ENCODE results near the gene HCFC1.

Gene HCFC1

DNA sequence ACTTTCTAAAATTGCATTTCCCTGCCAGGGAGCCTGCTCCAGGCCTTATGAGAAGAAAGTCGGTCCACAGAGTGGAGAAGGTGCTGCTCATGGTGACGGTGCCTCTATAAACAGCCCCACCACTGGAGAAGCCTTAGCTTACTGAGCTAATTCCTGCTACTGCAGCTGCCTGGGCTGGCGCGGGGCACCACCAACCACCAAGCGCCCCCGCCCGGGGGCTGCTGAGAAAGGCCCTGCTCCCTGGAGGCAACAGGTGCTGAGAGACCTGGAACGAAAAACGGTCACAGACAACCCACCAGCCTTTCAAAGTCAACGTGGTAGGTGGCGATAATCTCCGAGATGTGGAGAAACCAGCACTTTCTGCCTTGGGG, 2.9 kb downstream of the HCFC1 start:
- no peak for DNase-seq
- H3K27me3 ChIP-seq (replicated peaks): no peaks in the 10 kb centered on the region
- H3K4me3 ChIP-seq (ENCODE audit: low read depth, low read length): peak overlapping the region; percentile 87
- TF ChIP-seq, protein P1, sequence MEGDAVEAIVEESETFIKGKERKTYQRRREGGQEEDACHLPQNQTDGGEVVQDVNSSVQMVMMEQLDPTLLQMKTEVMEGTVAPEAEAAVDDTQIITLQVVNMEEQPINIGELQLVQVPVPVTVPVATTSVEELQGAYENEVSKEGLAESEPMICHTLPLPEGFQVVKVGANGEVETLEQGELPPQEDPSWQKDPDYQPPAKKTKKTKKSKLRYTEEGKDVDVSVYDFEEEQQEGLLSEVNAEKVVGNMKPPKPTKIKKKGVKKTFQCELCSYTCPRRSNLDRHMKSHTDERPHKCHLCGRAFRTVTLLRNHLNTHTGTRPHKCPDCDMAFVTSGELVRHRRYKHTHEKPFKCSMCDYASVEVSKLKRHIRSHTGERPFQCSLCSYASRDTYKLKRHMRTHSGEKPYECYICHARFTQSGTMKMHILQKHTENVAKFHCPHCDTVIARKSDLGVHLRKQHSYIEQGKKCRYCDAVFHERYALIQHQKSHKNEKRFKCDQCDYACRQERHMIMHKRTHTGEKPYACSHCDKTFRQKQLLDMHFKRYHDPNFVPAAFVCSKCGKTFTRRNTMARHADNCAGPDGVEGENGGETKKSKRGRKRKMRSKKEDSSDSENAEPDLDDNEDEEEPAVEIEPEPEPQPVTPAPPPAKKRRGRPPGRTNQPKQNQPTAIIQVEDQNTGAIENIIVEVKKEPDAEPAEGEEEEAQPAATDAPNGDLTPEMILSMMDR (IDR thresholded peaks at IDR 0.05; ENCODE audit: low read depth, low read length, missing control alignments): peak; percentile 25
- H3K36me3 ChIP-seq (replicated peaks): peaks cover 4% of the 10 kb centered on the region
- no peak overlapping the region for H3K27ac ChIP-seq
- in situ Hi-C loops (cut with HindIII; ENCODE audit: low pct_ligation_motif_present, low sequenced_read_pairs): no loop called here

DNA sequence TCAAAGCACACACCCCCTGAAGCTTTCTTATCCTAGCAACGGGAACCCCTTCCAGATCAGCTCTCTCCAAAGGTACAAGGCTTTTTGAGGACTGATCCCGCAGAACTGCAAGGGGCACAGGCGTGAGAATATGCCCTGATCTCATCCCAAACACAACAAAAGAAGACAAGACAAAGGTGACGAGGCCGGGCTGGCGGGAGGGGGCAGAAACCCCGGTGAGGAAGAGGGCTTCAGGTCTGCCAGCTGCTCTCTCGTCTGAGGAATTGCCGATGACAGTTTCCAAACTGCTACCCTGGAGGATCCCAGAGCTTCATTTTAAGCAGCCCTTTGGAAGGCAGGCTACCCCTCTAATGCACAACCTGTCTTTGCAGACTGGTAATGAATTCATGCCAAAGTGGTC, 3.4 kb downstream of the HCFC1 start:
- DNase-seq: no peak
- Histone ChIP-seq H3K36me3 (replicated peaks) (peaks cover 9% of the 10 kb centered on the region), H3K27me3 (replicated peaks) (no peaks in the 10 kb centered on the region), H3K4me3 (ENCODE audit: low read depth, low read length) (no peak overlapping the region), H3K27ac (no peak overlapping the region)
- TF ChIP-seq, protein P1 (IDR thresholded peaks at IDR 0.05; ENCODE audit: low read depth, low read length, missing control alignments): no peak
- in situ Hi-C loops (cut with HindIII; ENCODE audit: low pct_ligation_motif_present, low sequenced_read_pairs): no loop called here

DNA sequence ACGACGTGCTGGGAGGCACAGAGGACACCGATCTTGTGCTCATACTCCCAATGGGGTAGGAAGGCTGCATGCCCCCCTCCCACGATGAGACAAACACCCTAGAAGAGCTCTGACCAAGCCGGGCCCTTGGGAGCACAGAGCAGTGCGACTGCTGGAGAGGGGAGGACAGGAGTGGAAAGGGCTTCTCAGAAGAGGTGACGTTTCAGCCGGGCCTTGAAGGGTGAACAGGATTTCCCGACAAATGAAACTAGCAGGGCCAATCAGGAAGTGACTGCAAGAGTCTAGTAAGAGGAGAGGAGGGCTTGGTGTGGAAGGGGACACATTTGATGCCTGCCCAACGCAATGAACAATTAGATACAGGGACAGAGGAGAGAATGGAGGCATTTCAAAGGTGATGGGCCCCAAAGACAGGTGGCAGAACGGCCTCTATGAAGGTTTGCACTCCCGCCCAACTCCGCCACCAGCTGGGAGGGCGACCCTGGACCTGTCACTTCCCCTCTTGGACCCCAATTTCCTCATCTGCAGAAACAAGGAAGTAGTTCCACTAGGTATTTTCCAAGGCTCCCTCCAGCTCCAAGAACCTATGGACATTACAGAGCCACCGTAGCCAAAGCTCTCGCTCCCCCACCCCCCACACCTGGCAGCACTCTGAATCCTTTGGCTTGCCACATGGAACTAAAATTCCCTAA, 3.9 kb downstream of the HCFC1 start:
- TF ChIP-seq, protein P1 (IDR thresholded peaks at IDR 0.05; ENCODE audit: low read depth, low read length, missing control alignments): no peak
- H3K27ac ChIP-seq: no peak overlapping the region
- no peak overlapping the region for H3K4me3 ChIP-seq (ENCODE audit: low read depth, low read length)
- H3K36me3 ChIP-seq (replicated peaks): peaks cover 13% of the 10 kb centered on the region
- H3K27me3 ChIP-seq (replicated peaks): no peaks in the 10 kb centered on the region
- DNase-seq: no peak
- in situ Hi-C loops (cut with HindIII; ENCODE audit: low pct_ligation_motif_present, low sequenced_read_pairs): no loop called here

DNA sequence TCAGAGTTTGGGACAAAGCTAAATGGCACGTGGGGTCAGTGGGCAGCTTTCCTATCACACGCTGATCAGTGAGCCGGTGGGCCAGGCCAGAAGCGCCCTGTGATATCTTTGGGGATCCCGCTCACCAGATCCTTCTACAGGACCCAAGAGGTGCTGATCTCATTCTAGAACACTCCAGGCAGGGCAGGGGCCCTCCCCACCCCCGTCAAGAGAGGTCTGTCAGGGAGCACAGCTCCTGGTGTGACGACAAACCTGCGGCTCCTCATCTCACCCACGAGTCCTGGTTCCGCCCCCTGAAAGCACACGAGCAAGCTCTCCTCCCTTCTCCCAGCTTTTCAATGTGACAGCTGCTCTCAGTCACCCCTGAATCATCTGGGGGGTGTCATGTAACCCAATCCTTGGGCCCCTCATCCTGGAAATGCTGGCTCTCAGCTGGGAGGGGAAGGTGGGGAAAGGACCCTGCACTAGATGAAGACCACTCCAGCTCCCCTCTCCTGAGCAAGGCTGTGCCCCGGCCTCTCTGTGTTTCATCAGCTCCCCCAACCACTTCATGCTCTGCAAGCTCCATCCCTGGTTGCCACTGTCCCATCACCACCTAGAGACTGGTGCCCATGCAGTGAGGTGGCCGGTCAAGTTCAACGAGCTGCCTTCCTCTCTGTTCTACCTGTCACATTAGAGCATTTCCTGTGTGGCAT, 4.6 kb downstream of the HCFC1 start:
- in situ Hi-C loops (cut with HindIII; ENCODE audit: low pct_ligation_motif_present, low sequenced_read_pairs): no loop called here
- TF ChIP-seq, protein P1 (IDR thresholded peaks at IDR 0.05; ENCODE audit: low read depth, low read length, missing control alignments): no peak
- H3K27ac ChIP-seq: no peak overlapping the region
- H3K36me3 ChIP-seq (replicated peaks): peaks cover 20% of the 10 kb centered on the region
- DNase-seq: no peak
- H3K4me3 ChIP-seq (ENCODE audit: low read depth, low read length): no peak overlapping the region
- H3K27me3 ChIP-seq (replicated peaks): no peaks in the 10 kb centered on the region

DNA sequence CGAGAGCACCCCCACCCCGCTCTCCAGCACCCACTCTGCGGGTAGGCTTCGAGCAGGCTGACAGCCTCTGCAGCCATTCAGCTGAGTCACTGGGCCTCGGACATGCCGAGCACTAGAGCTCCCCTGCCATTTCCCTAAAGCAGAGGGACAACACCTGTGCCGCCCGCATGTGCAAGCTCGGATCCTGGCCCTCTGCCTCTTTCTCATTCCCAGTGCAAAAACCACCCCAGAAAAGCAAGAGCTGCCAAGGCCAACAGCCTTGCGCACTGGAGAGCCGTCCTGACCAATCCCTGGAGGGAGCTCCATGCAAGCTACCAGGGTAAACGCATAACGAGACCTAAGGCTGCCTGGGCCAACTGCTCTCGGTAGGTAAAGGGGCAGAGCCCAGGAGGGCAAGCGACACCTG, 5.3 kb downstream of the HCFC1 start:
- no peak for DNase-seq
- in situ Hi-C loops (cut with HindIII; ENCODE audit: low pct_ligation_motif_present, low sequenced_read_pairs): no loop called here
- H3K4me3 ChIP-seq (ENCODE audit: low read depth, low read length): no peak overlapping the region
- H3K27me3 ChIP-seq (replicated peaks): no peaks in the 10 kb centered on the region
- H3K27ac ChIP-seq: no peak overlapping the region
- H3K36me3 ChIP-seq (replicated peaks): peaks cover 27% of the 10 kb centered on the region
- TF ChIP-seq, protein P1 (IDR thresholded peaks at IDR 0.05; ENCODE audit: low read depth, low read length, missing control alignments): no peak
